HepG2 (cell line): Measurements from ENCODE around the gene NELFB. TPM values are rescaled to one million over a fixed set of nuclear protein-coding genes. Genes with fewer than 3 reads are reported as not detected.
A peak's percentile ranks its signal among the peaks of the same experiment; 100 is the strongest.

ENCODE experiments used
- ADNP ChIP-seq: sonication (generic); formaldehyde crosslinking; IDR thresholded peaks from 2 replicates; pipeline ENCODE4 v1.4.0; 2020; ENCODE audit warnings: missing genetic modification reagents
- ATRX ChIP-seq: sonication (generic); formaldehyde crosslinking; IDR thresholded peaks from 2 replicates; pipeline ENCODE4 v1.4.0; 2020; ENCODE audit warnings: missing genetic modification reagents, borderline replicate concordance
- HMGA1 ChIP-seq: sonication (generic); formaldehyde crosslinking; conservative IDR thresholded peaks from 2 replicates; pipeline ENCODE4 v1.4.0; 2020; ENCODE audit warnings: missing genetic modification reagents
- HNF4G ChIP-seq, 2 experiments: sonication (generic) in 1 of 2; formaldehyde crosslinking in 1 of 2; IDR thresholded peaks; 2 replicates each; pipeline versions ENCODE4 v1.4.0 to v1.6.1; 2011 to 2020; ENCODE audit warnings: borderline replicate concordance in 2 of 2, low read depth in 2 of 2, mild to moderate bottlenecking in 2 of 2, low read length in 1 of 2, missing genetic modification reagents in 1 of 2, moderate library complexity in 1 of 2
- KDM3A ChIP-seq: IDR thresholded peaks from 2 replicates; pipeline ENCODE4 v1.6.1; 2018; ENCODE audit warnings: low read depth, missing compliant biosample characterization
- SMC3 ChIP-seq: IDR thresholded peaks from 2 replicates; pipeline ENCODE4 v1.6.1; 2011; ENCODE audit warnings: low read length, improper control_type of control experiment
- TAF15 ChIP-seq: fragments of 200-400 bp; formaldehyde crosslinking; IDR thresholded peaks from one replicate; pipeline ENCODE4 v1.6.1; 2018; ENCODE audit warnings: mild to moderate bottlenecking, low read depth, low read length; ENCODE audit not compliant: poor library complexity, severe bottlenecking
- ZMYM2 ChIP-seq: sonication (generic); formaldehyde crosslinking; IDR thresholded peaks from 2 replicates; pipeline ENCODE4 v1.8.0; 2022; ENCODE audit warnings: mild to moderate bottlenecking, missing genetic modification reagents
- ZSCAN25 ChIP-seq: sonication (generic); formaldehyde crosslinking; IDR thresholded peaks from 2 replicates; pipeline ENCODE4 v1.8.0; 2022; ENCODE audit warnings: mild to moderate bottlenecking, missing genetic modification reagents
- polyA plus RNA-seq, 8 experiments: library from polyadenylated mRNA; depleted of rRNA in 3 of 8; stranded (reverse) in 7 of 8; unstranded in 1 of 8; fragments of >200 nt; fragmentation: Illumina TruSeq in 4 of 8; extraction: Trizol in 4 of 8; gene quantifications; 2 replicates each; pipeline versions ENCODE4 v1.2.1 to v1.2.3, GENCODE V29; 2011 to 2016; ENCODE audit warnings: low read depth in 4 of 8, missing spikeins in 1 of 8, mixed read lengths in 1 of 8; ENCODE audit not compliant: insufficient read depth in 1 of 8
- total RNA-seq, 5 experiments: library from RNA; depleted of rRNA; stranded (reverse); fragments of >200 nt; fragmentation: Illumina TruSeq; extraction: Trizol; gene quantifications; 2 replicates each; pipeline ENCODE4 v1.2.3, GENCODE V29; 2016; ENCODE audit warnings: low read depth in 1 of 5
- TF ChIP-seq, protein P1 (sequence below): sonication (generic); formaldehyde crosslinking; IDR thresholded peaks from 2 replicates; pipeline ENCODE4 v1.5.1; 2020; ENCODE audit warnings: mild to moderate bottlenecking, missing genetic modification reagents, borderline replicate concordance
- TF ChIP-seq, protein P2 (sequence below): IDR thresholded peaks from 2 replicates; pipeline ENCODE4 v1.6.1; 2016; ENCODE audit warnings: low read depth, missing genetic modification reagents, missing compliant biosample characterization
- TF ChIP-seq, protein P3 (sequence below): sonication (generic); formaldehyde crosslinking; IDR thresholded peaks from 2 replicates; pipeline ENCODE4 v1.4.0; 2020; ENCODE audit warnings: mild to moderate bottlenecking, missing genetic modification reagents
- TF ChIP-seq, protein P4 (sequence below): sonication (generic); formaldehyde crosslinking; IDR thresholded peaks from 2 replicates; pipeline ENCODE4 v1.9.0; 2021; ENCODE audit warnings: missing genetic modification reagents, borderline replicate concordance

Gene NELFB
- total and polyA plus RNA-seq, 2 of the 13 experiments (the other 11 are each of a cell fraction or from before 2014, with no cell fraction given): 26.5 to 45.8 TPM

DNA sequence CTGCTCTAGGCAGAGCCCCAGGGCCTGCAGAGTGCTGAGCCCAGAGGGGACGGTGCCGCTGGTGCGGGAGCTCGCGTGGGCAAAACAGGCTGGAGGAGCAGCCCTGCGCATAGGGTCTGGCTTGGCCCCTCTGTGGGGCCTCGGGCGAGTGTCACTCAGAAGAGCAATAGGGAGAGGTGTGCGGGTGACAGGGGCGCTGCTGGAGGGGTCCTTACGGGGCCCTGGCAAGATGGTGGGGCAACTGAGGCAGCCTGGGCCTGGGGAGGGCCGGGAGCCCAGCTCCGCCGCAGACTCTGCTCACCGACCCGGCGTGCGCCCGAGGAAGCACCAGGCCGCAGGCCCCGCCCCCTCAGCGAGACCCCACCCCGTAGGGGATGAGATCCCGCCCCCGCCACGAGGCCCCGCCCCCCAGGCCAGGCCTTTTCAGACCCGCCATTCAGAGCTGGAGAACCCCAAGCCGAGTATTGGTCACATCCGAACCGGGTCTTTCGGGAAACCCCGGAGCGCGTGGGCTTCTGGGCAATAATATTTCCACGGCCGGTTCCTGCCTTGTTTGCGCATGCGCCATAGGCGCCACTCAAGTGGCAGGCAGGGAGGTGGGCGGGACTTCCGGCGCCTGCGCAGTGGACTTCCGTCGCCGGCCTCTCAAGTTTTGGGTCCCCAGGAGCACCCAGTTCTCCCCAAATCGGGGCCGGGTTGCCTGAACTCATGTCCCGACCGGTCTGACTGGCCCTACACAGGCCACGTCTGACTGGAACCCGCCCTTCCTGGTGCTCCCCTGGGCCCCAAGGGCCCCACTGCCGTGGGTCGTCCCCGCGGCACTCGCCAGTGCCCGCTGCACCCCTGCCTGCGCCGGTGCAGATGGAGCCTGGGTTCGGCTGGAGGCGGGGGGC is 31.8 kb upstream of the NELFB start (continued):
- TF ChIP-seq ZMYM2 (CRISPR knock-in tag) (no peak), SMC3 (no peak), HMGA1 (no peak), KDM3A (CRISPR knock-in tag) (no peak), ATRX (no peak), ZSCAN25 (peak; percentile 97), HNF4G (IDR thresholded peaks at IDR 0.05; ENCODE audit: borderline replicate concordance, low read depth, low read length) (no peak), HNF4G (CRISPR knock-in tag; IDR thresholded peaks at IDR 0.05; ENCODE audit: borderline replicate concordance, low read depth) (no peak), TAF15 (peak; percentile 38), ADNP (CRISPR knock-in tag) (no peak)
- TF ChIP-seq, protein P1, sequence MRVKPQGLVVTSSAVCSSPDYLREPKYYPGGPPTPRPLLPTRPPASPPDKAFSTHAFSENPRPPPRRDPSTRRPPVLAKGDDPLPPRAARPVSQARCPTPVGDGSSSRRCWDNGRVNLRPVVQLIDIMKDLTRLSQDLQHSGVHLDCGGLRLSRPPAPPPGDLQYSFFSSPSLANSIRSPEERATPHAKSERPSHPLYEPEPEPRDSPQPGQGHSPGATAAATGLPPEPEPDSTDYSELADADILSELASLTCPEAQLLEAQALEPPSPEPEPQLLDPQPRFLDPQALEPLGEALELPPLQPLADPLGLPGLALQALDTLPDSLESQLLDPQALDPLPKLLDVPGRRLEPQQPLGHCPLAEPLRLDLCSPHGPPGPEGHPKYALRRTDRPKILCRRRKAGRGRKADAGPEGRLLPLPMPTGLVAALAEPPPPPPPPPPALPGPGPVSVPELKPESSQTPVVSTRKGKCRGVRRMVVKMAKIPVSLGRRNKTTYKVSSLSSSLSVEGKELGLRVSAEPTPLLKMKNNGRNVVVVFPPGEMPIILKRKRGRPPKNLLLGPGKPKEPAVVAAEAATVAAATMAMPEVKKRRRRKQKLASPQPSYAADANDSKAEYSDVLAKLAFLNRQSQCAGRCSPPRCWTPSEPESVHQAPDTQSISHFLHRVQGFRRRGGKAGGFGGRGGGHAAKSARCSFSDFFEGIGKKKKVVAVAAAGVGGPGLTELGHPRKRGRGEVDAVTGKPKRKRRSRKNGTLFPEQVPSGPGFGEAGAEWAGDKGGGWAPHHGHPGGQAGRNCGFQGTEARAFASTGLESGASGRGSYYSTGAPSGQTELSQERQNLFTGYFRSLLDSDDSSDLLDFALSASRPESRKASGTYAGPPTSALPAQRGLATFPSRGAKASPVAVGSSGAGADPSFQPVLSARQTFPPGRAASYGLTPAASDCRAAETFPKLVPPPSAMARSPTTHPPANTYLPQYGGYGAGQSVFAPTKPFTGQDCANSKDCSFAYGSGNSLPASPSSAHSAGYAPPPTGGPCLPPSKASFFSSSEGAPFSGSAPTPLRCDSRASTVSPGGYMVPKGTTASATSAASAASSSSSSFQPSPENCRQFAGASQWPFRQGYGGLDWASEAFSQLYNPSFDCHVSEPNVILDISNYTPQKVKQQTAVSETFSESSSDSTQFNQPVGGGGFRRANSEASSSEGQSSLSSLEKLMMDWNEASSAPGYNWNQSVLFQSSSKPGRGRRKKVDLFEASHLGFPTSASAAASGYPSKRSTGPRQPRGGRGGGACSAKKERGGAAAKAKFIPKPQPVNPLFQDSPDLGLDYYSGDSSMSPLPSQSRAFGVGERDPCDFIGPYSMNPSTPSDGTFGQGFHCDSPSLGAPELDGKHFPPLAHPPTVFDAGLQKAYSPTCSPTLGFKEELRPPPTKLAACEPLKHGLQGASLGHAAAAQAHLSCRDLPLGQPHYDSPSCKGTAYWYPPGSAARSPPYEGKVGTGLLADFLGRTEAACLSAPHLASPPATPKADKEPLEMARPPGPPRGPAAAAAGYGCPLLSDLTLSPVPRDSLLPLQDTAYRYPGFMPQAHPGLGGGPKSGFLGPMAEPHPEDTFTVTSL (CRISPR knock-in tag): no peak
- TF ChIP-seq, protein P2, sequence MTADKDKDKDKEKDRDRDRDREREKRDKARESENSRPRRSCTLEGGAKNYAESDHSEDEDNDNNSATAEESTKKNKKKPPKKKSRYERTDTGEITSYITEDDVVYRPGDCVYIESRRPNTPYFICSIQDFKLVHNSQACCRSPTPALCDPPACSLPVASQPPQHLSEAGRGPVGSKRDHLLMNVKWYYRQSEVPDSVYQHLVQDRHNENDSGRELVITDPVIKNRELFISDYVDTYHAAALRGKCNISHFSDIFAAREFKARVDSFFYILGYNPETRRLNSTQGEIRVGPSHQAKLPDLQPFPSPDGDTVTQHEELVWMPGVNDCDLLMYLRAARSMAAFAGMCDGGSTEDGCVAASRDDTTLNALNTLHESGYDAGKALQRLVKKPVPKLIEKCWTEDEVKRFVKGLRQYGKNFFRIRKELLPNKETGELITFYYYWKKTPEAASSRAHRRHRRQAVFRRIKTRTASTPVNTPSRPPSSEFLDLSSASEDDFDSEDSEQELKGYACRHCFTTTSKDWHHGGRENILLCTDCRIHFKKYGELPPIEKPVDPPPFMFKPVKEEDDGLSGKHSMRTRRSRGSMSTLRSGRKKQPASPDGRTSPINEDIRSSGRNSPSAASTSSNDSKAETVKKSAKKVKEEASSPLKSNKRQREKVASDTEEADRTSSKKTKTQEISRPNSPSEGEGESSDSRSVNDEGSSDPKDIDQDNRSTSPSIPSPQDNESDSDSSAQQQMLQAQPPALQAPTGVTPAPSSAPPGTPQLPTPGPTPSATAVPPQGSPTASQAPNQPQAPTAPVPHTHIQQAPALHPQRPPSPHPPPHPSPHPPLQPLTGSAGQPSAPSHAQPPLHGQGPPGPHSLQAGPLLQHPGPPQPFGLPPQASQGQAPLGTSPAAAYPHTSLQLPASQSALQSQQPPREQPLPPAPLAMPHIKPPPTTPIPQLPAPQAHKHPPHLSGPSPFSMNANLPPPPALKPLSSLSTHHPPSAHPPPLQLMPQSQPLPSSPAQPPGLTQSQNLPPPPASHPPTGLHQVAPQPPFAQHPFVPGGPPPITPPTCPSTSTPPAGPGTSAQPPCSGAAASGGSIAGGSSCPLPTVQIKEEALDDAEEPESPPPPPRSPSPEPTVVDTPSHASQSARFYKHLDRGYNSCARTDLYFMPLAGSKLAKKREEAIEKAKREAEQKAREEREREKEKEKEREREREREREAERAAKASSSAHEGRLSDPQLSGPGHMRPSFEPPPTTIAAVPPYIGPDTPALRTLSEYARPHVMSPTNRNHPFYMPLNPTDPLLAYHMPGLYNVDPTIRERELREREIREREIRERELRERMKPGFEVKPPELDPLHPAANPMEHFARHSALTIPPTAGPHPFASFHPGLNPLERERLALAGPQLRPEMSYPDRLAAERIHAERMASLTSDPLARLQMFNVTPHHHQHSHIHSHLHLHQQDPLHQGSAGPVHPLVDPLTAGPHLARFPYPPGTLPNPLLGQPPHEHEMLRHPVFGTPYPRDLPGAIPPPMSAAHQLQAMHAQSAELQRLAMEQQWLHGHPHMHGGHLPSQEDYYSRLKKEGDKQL (CRISPR knock-in tag): no peak
- TF ChIP-seq, protein P3, sequence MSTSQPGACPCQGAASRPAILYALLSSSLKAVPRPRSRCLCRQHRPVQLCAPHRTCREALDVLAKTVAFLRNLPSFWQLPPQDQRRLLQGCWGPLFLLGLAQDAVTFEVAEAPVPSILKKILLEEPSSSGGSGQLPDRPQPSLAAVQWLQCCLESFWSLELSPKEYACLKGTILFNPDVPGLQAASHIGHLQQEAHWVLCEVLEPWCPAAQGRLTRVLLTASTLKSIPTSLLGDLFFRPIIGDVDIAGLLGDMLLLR (CRISPR knock-in tag): peak; percentile 51; the same call in 1 of the 2 replicates
- TF ChIP-seq, protein P4, sequence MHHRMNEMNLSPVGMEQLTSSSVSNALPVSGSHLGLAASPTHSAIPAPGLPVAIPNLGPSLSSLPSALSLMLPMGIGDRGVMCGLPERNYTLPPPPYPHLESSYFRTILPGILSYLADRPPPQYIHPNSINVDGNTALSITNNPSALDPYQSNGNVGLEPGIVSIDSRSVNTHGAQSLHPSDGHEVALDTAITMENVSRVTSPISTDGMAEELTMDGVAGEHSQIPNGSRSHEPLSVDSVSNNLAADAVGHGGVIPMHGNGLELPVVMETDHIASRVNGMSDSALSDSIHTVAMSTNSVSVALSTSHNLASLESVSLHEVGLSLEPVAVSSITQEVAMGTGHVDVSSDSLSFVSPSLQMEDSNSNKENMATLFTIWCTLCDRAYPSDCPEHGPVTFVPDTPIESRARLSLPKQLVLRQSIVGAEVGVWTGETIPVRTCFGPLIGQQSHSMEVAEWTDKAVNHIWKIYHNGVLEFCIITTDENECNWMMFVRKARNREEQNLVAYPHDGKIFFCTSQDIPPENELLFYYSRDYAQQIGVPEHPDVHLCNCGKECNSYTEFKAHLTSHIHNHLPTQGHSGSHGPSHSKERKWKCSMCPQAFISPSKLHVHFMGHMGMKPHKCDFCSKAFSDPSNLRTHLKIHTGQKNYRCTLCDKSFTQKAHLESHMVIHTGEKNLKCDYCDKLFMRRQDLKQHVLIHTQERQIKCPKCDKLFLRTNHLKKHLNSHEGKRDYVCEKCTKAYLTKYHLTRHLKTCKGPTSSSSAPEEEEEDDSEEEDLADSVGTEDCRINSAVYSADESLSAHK (CRISPR knock-in tag): no peak
